ENCODE data around the gene HOXB9. TPM values are rescaled to one million over a fixed set of nuclear protein-coding genes. Genes with fewer than 3 reads are reported as not detected.

The HOXB9 gene
- total and polyA plus RNA-seq, 2 of the 13 experiments (the other 11 are each of a cell fraction or from before 2014, with no cell fraction given) = not detected

DNA sequence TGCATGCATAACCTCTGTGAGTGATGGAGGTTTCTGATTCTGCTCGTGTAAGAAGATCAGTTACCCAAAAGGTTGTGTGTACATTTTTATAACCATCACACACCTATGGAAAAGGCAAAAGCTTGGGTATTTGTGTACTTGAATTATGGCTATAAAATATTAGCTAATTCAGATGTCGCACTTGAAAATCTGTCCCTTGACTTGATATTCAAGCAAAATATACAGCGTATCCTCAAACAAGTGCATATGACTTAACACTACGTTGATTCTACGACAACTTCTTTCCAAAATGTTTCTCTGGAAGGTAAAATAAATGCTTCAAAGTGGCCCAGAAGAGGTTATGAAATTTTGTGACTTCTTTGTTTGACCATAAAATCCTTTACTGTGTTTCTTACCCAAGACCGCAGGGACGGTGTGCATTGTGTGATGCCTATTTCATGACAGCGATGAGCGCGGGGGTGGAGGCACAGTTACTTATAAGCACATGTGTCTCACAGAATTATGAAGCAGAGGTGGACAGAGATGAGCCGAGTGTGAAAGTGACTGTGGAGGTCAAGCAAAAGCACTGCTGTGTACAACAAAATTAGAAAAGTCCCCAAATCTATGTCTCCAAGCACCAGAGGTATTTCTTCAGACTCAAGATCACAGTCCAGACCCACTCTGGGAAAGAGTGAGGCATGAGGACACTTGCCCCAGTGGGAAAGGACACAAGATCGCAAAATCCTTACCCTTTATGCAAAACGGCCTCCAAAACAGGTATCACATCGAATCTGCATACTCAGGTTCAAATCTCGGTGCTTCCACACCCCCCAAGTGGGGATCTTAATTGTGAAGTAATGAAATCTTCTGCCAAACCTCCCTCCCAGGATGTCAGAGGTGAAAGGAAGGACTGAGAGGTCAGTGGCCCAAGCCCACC, 4.1 kb upstream of the HOXB9 start (continued):
- no peak for TF ChIP-seq SMAD3 (CRISPR knock-in tag; IDR thresholded peaks at IDR 0.05)

DNA sequence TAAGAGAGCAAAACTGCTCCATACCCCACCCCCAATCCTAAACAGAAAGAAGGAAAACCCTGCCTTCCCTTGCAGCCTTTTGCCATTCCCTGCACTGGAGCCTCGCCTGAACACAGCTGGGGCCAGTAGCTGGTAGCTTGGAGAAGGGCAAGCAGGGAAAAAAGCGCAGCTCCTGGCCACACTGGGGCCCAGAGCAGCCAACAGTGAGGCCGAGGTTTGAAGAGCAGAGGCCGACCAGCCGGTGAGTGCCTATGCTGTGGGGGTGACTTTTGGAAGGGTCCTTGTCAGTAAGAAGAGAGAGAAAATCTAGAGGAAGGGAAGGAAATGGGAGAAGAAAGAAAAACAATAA, 3.2 kb upstream of the HOXB9 start:
- BruUV-seq (replicated peaks) = no TSS peak
- Histone ChIP-seq H3K4me1 (ENCODE audit: insufficient read depth, low read length) (no peaks in the 10 kb centered on the region), H3K27me3 (ENCODE audit: control insufficient read depth in 1 of 2, insufficient read depth in 2 of 2, low read length in 2 of 2) (peaks cover 38 to 97% of the 10 kb centered on the region in 2 experiments), H3K27ac (ENCODE audit: extremely low read length, insufficient read depth, low read length) (no peak overlapping the region), H3K4me3 (replicated peaks in 1 of 3; ENCODE audit: insufficient read depth in 1 of 3, low read depth in 2 of 3, low read length in 3 of 3) (no peak overlapping the region), H2AFZ (ENCODE audit: low read length) (no peak overlapping the region), H3K79me2 (ENCODE audit: insufficient read depth, low read length) (no peaks in the 10 kb centered on the region), H3K36me3 (replicated peaks in 1 of 2; ENCODE audit: control insufficient read depth in 1 of 2, insufficient read depth in 2 of 2, low read length in 2 of 2) (no peaks in the 10 kb centered on the region), H4K20me1 (ENCODE audit: insufficient read depth, low read length) (no peaks in the 10 kb centered on the region), H3K9me3 (ENCODE audit: low read length) (no peaks in the 10 kb centered on the region), H3K9ac (ENCODE audit: insufficient read depth, low read depth, low read length) (no peak overlapping the region), H3K4me2 (ENCODE audit: low read depth, low read length) (no peak overlapping the region)
- intact Hi-C loops (cut with micrococcal nuclease; ENCODE audit: unreplicated experiment) (no loop called here), in situ Hi-C loops (cut with HindIII; ENCODE audit: extremely low pct_ligation_motif_present, low pct_unique_long_range_greater_than_20kb) (no loop called here)
- 8% methylated on average over 5 of the region's 5 CpGs for WGBS (ENCODE audit: low lambda C conversion rate)
- ChIA-PET CTCF (ENCODE audit: low intra/inter-chr PET ratio, low total read pairs) (no interaction called here), POLR2A (no interaction called here)
- ATAC-seq (no peak), DNase-seq (ENCODE audit: low spot score) (no peak), FAIRE-seq (no peak)
- TF ChIP-seq GFI1 (CRISPR knock-in tag; IDR thresholded peaks at IDR 0.05; ENCODE audit: borderline replicate concordance) (no peak), MAFF (IDR thresholded peaks at IDR 0.05; ENCODE audit: low read depth, low read length) (no peak), KDM3A (CRISPR knock-in tag; IDR thresholded peaks at IDR 0.05; ENCODE audit: low read depth) (no peak), ZMYM3 (CRISPR knock-in tag; IDR thresholded peaks at IDR 0.05) (no peak), FOSL2 (CRISPR knock-in tag; IDR thresholded peaks at IDR 0.05) (no peak), RFX1 (IDR thresholded peaks at IDR 0.05) (no peak), TCF7L2 (IDR thresholded peaks at IDR 0.05; ENCODE audit: low read depth, low read length) (no peak), SMYD3 (CRISPR knock-in tag; IDR thresholded peaks at IDR 0.05) (no peak), JUND (CRISPR knock-in tag; IDR thresholded peaks at IDR 0.05) (no peak), ZNF839 (CRISPR knock-in tag; IDR thresholded peaks at IDR 0.05; ENCODE audit: borderline replicate concordance) (no peak), MED1 (CRISPR knock-in tag; IDR thresholded peaks at IDR 0.05) (no peak), RFX3 (CRISPR knock-in tag; IDR thresholded peaks at IDR 0.05) (no peak), ZNF263 (CRISPR knock-in tag; IDR thresholded peaks at IDR 0.05) (no peak), NCOA5 (CRISPR knock-in tag; IDR thresholded peaks at IDR 0.05) (no peak), KLF9 (CRISPR knock-in tag; IDR thresholded peaks at IDR 0.05; ENCODE audit: low read depth) (no peak)
- TF ChIP-seq, protein P1, sequence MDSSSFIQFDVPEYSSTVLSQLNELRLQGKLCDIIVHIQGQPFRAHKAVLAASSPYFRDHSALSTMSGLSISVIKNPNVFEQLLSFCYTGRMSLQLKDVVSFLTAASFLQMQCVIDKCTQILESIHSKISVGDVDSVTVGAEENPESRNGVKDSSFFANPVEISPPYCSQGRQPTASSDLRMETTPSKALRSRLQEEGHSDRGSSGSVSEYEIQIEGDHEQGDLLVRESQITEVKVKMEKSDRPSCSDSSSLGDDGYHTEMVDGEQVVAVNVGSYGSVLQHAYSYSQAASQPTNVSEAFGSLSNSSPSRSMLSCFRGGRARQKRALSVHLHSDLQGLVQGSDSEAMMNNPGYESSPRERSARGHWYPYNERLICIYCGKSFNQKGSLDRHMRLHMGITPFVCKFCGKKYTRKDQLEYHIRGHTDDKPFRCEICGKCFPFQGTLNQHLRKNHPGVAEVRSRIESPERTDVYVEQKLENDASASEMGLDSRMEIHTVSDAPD (CRISPR knock-in tag; IDR thresholded peaks at IDR 0.05) = no peak
- TF ChIP-seq, protein P2, sequence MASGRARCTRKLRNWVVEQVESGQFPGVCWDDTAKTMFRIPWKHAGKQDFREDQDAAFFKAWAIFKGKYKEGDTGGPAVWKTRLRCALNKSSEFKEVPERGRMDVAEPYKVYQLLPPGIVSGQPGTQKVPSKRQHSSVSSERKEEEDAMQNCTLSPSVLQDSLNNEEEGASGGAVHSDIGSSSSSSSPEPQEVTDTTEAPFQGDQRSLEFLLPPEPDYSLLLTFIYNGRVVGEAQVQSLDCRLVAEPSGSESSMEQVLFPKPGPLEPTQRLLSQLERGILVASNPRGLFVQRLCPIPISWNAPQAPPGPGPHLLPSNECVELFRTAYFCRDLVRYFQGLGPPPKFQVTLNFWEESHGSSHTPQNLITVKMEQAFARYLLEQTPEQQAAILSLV (CRISPR knock-in tag; IDR thresholded peaks at IDR 0.05; ENCODE audit: borderline replicate concordance) = no peak
- TF ChIP-seq, protein P3, sequence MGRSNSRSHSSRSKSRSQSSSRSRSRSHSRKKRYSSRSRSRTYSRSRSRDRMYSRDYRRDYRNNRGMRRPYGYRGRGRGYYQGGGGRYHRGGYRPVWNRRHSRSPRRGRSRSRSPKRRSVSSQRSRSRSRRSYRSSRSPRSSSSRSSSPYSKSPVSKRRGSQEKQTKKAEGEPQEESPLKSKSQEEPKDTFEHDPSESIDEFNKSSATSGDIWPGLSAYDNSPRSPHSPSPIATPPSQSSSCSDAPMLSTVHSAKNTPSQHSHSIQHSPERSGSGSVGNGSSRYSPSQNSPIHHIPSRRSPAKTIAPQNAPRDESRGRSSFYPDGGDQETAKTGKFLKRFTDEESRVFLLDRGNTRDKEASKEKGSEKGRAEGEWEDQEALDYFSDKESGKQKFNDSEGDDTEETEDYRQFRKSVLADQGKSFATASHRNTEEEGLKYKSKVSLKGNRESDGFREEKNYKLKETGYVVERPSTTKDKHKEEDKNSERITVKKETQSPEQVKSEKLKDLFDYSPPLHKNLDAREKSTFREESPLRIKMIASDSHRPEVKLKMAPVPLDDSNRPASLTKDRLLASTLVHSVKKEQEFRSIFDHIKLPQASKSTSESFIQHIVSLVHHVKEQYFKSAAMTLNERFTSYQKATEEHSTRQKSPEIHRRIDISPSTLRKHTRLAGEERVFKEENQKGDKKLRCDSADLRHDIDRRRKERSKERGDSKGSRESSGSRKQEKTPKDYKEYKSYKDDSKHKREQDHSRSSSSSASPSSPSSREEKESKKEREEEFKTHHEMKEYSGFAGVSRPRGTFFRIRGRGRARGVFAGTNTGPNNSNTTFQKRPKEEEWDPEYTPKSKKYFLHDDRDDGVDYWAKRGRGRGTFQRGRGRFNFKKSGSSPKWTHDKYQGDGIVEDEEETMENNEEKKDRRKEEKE (IDR thresholded peaks at IDR 0.05) = no peak

Measured in HepG2 (cell line).